GM21619 (cell line): ENCODE results near the gene TEX19.
"Not testable (repeated sequence)": the region's sequence is repeated elsewhere in the genome, so short reads cannot be mapped to it uniquely, and the experiment has no call there.

Source experiments
- ATAC-seq: cut with Tn5 transposase; IDR thresholded peaks from one replicate; pipeline ENCODE4 v1.9.1; 2021; ENCODE audit not compliant: unreplicated experiment

The TEX19 gene

GRCh38 chr17:82374626-82375331 is 15.7 kb downstream of the TEX19 start:
- ATAC-seq: no peak

DNA sequence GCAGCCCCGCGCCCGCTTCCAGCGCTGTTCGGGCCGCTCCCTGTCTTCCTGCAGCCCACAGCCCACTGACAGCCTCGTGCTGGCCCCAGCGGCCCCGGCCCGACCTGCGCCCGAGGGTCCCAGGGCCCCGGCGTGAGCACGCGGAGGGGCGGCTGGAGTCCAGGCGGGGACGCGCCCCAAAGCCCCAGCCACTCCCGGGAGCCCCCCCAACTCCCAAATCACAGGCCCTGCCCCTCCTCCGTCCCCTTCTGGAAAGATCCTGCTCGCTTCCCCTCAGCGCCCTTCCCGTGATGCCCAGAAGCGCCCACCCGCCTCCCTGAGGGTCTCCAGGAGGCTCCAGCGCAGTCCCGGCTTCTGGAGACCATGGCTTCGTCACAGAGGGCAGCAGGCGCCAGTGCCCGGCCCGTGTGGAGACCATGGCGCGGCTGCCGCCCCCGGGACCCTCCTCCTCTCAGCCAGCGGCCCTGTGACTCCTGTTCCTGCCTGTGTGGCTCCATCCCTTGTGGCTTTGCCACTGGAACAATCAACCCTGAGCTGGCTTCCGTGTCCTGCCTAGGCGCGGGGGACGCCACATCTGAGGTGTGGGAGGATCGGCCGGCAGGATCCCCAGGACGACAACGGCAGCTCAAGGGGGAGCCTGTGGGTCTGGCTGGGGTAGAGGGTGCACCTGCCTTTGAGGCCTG is 16.5 kb downstream of the TEX19 start:
- no peak for ATAC-seq

DNA sequence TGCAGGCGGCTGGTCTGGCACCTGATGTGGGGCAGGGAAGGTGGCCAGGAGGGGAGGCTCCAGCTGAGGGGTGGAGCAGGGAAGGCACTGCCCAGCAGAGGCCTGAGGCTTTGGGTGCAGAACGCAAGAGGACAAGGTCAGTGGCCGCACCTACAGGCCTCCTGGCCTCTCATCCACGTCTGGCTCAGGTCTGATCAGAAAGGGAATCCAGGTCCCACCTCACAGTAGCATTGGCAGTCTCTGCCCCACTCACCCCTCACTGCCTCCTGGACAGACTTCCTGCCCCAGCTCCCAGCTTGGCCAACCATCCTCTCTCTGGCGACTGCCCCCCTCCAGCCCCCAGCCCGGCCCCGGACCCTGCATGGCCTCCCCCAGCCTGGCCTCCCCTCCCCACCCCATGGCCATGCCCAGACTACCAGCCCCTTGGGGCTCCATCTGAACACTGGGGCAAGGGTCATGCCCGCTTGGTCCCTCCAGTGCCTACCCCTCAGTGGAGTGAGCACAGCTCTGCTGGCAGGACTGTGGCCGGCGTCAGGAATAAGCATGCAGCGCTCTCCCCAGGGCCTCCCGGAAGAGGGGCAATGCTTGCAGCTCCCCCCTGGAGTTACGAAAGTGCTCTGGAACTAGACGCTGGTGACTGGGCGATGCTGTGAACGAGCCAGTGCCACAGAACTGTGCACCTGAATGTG is 17.1 kb downstream of the TEX19 start:
- no peak for ATAC-seq

GRCh38 chr17:82377294-82377693 is 18.2 kb downstream of the TEX19 start:
- not testable (repeated sequence) for ATAC-seq

DNA sequence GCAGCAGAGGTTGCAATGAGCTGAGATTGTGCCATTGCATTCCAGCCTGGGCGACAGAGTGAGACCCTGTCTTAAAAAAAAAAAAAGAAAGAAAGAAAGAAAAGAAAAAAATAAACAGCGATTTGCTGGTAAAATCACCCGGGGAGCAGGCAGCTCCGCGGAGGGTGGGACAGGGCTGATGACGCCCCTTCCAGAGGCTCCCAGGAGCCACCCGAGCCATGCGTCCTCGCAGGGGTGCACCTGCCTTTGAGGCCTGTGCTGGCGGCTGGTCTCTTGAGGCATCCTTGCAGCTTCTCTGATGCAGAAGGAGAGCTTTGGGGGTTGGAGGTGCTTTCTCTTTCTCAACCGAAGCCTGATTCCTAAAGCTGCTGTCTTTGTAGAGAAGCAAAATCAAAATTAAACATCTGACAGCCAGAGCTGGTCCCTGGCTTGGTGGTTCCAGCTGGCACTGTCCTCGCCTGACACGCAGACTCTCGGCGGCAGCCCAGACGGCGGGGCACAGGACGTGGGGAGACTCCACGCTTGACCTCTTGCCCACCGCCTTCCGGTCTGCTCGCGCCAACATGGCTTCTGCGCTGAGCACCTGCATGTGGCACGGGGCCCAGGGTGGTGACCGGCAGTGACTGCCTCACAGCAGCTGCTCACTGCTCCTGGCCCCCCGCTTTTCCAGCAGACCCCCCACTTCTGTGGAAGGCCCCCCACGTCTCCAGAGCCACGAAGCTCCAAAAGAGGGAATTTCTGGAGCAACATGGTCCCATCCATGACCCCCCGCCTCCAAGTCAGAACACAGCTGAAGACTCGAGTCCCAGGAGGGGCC is 19.1 kb downstream of the TEX19 start:
- ATAC-seq: no peak

GRCh38 chr17:82378741-82379021 is 19.6 kb downstream of the TEX19 start:
- no peak for ATAC-seq

GRCh38 chr17:82380860-82381702 is 22.0 kb downstream of the TEX19 start:
- ATAC-seq: no peak

- not testable (repeated sequence) for ATAC-seq
Observed at GRCh38 chr17:82381703-82382009, 22.6 kb downstream of the TEX19 start.

DNA sequence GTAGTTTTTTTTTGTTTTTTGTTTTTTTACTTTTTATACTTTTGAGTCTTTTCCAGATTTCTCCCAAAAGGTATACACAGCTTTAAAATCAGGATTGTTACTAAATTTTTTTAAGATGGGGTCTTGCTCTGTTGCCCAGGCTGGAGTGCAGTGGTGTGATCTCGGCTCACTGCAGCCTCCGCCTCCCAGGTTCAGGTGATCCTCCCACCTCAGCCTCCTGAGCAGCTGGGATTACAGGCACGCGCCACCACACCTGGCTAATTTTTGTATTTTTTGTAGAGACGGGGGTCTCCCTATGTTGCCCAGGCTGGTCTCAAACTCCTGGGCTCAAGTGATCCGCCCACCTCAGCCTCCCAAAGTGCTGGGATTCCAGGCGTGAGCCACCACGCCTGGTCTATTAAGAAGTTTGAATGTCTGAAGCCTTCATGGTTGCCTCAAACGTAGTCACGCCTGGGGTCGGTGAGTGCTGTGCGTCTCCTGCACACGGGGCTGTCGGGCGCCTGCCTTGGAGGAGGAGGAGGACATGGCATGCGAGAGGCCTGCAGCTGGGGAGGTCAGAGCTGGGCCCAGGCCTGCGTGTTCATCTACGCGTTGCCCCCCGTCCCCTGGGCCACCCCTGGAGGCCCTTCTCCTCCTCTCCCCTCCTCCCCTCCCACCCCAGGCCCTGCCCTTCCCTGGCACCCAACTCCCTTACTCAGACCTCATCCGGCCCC is 23.3 kb downstream of the TEX19 start:
- not testable (repeated sequence) for ATAC-seq

- ATAC-seq: no peak
Observed at GRCh38 chr17:82382933-82383255, 23.8 kb downstream of the TEX19 start.

GRCh38 chr17:82383411-82383810 is 24.4 kb downstream of the TEX19 start:
- no peak for ATAC-seq

GRCh38 chr17:82384051-82384729 is 25.1 kb downstream of the TEX19 start:
- ATAC-seq: no peak

GRCh38 chr17:82384730-82385481 is 25.9 kb downstream of the TEX19 start:
- ATAC-seq: no peak

DNA sequence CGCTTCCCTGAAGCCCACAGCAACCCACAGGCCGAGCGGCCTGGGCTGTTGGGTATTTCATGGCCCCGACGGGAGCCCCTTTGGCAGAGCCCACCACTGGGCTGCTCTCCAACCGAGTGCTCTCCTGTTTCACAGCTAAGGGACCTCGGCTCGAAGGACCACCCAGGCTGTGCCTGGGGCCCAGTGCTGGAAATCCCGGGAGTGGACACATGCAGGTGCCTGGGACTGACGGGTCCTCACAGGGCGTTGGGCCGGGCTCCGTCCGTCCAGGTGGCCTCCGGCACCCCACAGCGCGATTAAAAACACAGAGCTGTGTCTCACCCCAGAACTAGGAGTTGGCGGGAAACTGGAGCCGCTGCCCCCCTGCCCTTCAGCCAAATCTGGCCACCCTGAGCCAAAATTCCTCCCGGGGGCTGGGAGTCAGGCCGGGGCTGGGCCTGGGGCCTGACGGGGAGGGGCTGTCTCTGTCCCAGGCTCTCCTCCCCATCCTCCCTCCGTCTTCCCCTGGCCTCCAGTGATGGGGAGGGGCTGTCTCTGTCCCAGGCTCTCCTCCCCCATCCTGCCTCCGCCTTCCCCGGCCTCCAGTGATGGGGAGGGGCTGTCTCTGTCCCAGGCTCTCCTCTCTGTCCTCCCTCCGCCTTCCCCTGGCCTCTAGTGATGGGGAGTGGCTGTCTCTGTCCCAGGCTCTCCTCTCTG is 26.7 kb downstream of the TEX19 start:
- no peak for ATAC-seq

DNA sequence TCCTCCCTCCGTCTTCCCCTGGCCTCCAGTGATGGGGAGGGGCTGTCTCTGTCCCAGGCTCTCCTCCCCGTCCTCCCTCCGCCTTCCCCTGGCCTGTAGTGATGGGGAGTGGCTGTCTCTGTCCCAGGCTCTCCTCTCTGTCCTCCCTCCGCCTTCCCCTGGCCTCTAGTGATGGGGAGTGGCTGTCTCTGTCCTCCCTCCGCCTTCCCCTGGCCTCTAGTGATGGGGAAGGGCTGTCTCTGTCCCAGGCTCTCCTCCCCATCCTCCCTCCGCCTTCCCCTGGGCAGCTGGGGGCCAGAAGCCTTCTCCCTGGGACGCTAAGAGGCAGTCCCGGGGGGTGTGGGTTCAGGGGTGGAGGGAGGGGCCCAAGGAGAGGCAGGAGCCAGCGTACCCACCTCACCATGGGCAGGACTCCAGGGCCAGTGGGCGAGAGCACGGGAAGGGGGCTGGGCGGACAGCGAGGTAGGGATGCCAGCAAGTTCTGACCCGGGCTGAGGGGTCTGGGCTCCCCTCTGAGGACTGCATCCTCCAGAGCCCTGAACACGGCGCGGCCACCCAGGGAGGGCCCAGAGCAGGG is 27.3 kb downstream of the TEX19 start:
- ATAC-seq: no peak

DNA sequence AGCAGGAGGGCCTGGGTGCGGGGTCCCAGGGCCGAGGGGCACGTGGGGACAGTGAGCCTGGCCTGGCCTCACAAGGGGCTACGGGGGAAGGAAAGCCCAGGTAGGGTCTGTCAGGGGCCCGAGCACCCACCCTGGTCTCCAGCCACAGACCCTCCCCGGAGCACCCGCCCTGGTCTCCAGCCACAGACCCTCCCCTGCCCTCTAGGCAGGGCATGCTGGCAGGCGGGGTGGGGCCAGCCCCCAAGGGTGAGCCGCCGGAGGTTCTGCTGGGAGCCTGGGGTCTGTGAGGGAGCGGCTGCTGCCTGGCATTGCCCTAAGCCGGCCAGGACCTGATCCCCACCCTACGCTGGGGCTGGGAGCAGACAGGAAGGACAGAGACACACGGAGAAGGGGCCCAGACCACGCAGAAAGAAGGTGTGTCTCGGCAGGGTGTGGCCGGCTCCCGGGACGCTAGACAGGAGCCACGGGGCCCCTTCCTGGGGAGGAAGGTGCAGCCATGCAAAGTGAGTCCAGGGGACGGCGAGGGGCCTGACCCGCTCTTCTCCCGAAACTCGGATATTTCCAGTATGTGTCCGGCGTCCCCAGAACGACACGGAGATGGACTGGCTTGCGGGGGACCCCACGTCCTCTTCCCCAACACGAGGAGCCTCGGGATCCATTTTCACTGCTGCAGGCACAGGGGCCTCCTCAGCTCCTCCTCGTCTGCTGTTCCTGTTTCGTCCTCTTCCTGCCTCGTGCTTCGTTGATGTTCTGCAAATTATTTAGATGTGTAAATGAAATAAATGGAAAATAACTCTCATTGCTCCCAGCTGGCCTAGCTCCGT is 28.0 kb downstream of the TEX19 start:
- ATAC-seq: no peak

GRCh38 chr17:82387705-82388106 is 28.7 kb downstream of the TEX19 start:
- no peak for ATAC-seq
